NCI-H226 (cell line): ENCODE measurements around the gene BCKDHA.
"Not testable (repeated sequence)": the region's sequence is repeated elsewhere in the genome, so short reads cannot be mapped to it uniquely, and the experiment has no call there.

Source experiments
- DNase-seq: peaks from one replicate; pipeline ENCODE4 v3.0.0-alpha.2; 2015

Gene BCKDHA

DNA sequence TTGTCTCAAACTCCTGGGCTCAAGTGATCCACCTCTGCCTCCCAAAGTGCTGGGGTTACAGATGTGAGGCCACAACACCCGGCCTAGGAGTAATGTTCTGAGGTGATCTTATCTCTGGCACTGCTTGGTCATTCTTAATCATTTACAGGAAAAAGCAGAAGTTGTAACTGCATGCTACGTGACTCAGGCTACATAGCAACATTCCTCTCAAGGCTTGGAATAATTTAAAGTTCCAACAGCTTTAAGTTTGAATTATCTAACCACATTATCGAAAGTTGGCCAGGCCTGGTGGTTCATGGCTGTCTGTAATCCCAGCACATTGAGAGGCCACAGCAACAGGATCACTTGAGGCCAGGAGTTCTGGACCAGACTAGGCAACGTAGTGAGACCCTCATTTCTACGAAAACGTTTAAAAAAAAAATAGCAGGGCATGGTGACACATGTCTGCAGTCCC is 29.7 kb upstream of the BCKDHA start:
- peak; percentile 75 for DNase-seq

DNA sequence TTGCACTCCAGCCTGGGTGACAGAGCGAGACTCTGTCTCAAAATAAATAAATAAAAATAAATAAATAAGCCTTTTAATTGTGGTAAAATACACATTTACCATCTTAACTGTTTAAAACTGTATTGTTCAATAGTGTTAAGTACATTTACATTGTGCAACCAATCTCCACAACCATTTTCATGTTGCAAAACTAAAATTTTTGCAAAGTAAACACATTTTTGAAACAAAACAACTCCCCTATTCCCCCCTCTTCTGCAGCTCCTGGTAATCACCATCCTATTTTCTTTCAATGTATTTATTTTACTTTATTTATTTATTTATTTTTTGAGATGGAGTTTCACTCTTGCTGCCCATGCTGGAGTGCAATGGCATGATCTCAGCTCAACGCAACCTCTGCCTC is 27.8 kb upstream of the BCKDHA start:
- no peak for DNase-seq

DNA sequence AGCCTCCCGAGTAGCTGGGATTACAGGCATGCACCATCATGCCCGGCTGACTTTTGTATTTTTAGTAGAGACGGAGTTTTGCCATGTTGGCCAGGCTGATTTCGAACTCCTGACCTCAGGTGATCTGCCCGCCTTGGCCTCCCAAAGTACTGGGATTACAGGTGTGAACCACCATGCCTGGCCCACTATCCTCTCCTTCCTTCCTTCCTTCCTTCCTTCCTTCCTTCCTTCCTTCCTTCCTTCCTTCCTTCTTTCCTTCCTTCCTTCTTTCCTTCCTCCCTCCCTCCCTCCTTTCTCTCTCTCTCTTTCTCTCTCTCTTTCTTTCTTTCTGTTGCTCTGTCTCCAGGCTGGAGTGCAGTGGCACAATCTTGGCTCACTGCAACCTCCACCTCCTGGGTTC is 26.5 kb upstream of the BCKDHA start:
- DNase-seq, result not testable (repeated sequence)

DNA sequence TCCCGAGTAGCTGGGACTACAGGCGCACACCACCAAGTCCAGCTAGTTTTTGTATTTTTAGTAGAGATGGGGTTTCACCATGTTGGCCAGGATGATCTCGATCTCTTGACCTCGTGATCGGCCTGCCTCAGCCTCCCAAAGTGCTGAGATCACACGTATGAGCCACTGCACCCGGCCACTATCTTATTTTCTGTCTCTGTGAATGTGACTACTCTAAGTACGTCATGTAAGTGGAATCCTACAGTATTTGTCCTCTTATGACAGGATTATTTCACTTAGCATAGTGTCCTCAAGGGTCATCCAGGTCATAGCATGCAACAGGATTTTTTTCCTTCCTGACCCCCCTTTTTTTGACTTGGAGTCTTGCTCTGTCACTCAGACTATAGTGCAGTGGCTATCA is 26.1 kb upstream of the BCKDHA start:
- DNase-seq, result no peak

DNA sequence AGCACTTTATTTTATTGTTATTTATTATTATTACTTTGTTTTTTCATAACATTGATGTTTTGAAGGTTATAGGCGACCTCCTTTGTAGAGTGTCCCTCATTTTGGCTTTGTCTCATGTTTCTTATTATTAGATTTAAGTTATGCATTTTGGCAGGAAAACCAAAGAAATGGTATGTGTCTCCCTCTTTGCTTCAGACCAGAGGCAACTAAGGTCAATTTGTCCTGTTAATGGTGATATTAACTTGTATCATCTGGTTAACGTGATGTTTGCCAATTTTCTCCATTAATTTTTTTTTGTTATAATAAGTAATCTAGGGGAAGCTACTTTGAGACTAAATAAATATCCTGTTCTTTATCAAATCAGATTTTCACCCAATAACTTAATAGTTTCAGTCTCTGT is 25.1 kb upstream of the BCKDHA start:
- DNase-seq, result no peak

DNA sequence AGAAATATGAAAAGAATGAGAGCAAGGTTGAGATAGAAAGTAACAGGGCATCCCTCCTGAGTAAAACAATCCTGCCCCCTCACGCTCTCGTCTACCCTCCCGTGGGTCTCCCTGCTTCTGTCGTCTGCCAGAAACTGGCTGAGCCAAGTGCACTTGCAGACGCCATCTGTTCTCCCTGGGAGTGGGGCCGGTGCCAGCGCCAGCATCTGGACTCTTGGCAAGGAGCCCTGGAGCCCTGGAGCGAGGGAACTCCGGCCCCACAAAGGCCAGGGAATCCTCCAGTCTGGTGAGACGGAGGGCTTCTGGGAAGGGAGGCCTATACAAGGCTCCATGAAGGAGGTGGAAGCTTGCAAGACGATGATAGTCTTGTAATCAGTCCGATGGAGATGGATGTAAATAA is 23.6 kb upstream of the BCKDHA start:
- peak; percentile 24 for DNase-seq

DNA sequence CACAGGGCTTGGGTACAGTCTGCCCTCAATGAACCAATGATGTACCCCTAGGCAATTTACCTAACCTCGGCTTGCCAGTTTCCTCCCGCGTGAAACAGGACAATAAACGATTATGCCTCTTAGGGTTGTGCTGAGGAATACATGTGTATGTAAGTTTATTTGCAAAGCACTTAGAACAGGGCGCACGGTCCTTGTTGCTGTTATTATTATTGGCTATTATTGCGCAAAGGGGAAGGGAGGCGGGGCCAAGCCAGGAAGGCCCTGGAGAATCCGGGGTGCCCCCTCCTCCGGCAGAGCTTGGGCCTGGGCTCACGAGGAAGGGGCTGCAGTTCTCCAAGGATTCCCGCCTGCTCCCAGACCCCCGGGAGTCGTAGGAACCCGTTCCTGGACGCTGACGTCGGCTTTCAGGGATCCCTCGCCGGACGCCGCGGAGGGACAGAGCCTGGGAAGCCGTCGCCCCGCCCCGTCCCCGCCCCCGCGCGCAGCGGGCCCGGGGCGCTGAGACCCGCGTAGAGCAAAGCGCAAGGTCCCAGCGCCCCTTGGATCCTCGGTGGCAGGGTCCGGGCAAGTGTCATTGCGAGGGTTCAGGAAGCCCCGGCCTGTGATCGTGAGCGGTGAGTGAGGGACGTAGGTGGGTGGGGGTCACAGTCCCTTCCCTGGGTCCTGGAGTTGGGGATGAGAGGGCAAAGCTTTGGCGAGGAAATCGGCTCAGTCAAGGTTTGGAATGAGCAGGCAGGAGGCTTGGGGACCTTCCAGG is 21.2 kb upstream of the BCKDHA start, which contains the start of gene TMEM91:
TMEM91 (plus strand) TSS at position 293 of the 757 bp plus-strand sequence. CDS start 1,777 bp downstream, outside the sequence.
- DNase-seq, result no peak

DNA sequence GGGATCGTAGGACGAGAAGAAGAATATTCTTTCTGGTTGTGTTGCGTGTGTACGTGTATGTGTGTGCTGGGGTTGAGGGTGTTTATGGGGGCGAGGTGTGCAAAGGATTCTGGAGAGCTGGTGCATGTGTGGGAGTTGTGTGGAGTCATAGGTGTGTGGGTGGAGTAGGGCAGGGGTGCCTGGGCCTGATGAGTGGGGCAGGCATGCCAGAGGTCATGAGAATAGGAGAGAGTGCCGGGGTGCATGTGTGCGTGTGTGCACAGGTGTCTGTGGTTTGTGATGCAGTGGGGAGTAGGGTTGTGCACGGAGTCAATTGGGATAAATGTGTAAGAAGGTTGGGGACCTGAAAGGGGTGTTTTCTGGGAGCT is 20.6 kb upstream of the BCKDHA start:
- no peak for DNase-seq

DNA sequence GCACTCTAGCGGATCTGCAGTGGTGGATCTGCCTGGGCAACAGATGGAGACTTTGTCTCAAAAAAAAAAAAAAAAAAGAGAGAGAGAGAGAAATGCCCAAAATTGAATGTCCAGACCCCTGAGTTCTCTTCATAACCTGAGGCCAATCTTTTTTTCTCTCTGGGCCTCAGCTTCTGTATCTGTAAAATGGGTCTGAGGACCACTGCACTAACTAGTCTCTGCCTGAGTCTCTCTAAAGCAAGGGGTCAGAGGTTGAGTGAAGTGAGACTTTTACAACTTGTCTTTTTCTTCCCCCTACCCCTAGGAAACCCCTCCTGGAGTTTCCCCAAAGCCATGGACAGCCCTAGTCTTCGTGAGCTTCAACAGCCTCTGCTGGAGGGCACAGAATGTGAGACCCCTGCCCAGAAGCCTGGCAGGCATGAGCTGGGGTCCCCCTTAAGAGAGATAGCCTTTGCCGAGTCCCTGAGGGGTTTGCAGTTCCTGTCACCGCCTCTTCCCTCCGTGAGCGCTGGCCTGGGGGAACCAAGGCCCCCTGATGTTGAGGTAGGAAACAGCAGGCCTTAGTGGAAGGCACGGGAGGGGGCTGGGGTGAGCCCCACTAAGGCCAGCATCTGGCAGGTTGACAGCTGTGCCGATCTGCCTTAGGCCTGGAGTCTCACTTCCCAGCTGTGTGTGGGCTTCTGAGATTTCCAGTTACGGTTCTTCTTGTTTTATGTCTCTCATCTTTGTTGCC is 19.5 kb upstream of the BCKDHA start:
- no peak for DNase-seq

DNA sequence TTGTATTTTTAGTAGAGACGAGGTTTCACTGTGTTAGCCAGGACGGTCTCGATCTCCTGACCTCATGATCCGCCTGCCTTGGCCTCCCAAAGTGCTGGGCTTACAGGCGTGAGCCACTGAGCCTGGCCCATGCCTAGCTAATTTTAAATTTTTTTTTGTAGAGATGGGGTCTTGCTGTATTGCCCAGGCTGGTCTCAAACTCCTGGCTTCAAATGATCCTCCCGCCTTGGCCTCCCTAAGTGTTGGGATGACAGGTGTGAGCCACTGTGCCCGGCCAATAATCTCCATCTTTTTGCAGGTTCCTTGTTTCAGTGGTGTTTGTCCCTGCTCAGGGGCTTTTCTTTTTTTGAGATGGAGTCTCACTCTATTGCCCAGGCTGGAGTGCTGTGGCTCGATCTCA is 16.1 kb upstream of the BCKDHA start:
- not testable (repeated sequence) for DNase-seq

DNA sequence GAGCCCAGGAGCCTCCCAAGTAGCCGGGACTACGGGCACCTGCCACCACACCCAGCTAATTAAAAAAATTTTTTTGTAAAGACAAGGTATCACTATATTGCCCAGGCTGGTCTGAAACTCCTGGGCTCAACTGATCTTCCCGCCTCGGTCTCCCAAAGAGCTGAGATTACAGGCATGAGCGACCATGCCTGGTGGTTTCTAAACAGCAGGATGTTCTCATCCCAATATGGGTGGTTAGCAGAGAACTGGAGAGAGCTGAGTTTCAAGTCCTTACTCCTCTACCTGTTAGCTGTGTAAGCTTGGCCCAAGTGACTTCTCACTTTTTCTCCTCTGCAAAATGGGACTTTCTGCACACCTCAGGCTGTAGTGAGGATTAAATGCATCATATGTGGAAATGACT is 13.3 kb upstream of the BCKDHA start:
- no peak for DNase-seq

DNA sequence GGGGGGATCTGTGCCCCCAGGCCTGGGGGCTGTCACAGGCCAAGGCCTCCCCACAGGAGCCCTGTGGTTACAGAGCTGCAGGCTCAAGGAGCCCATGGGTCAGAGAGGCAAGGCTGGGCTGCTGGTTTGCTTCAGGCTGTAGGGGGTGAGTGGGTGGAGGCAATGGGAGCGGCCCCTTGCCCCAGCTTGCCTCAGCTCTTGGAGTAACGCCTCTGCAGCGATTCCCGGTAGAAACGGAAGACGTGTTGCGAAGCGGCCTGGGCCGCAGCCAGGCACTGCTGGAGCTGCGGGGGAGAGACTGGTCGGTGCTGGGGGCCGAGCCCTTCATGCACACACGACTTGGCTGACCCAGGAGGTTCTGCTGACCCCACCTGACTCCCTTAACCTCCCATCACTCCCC is 11.2 kb upstream of the BCKDHA start:
- no peak for DNase-seq

DNA sequence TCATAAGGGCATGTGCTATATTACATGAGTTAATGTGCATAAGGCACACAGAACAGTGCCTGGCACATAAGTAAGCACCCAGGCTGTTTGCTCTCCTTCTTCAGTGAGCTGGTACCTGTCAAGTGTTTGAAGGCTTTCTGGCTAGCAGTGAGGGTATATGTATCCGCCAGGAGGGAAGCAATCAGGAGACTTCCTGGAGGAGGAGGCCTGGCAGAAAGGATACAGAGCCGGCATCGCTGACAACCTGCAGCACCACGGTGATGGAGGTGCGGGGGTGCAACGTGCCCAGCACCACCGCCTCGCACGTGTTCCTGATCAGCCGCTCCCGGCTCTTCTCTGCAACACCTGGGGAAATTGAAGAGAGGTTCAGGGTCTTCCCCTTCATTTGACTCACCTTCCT is 6.0 kb upstream of the BCKDHA start:
- DNase-seq, result no peak

DNA sequence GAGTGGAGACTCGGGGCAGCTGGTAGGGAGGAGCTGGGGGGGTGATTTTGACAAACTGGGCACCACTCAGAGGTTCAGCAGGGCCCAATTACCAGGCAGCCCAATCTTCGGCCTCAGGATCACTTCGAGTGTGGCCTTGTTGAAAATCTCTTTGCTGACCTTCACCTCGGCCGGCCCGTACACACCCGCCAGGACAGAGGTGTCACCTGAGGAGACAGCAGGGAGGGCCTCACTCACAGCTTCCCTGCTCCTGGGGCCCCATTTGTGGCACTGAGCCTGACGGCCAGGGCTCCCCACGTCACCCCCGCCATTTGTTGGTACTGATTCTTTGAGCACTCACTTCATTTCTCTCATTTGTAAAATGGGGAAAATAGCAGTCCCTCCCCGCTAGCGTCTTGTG is 4.8 kb upstream of the BCKDHA start:
- DNase-seq, result no peak

DNA sequence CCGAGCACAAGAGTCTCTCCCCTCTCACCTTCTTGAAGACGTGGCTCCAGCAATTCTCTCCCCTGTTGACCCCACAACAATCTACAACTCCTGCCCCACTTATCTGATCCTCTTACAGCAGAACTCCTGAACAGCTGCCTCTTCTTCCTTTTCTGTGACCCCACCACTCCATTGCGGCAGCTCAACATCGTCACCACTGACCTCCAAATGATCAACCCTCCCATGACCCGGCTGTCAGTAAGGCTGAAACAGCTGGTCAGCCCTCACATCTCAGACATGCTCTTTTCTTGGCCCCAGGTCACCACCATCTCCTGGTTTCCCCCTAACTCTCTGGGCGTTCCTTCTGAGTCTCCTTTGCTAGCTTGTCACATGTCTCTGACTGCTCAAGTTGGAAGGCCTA is 2.3 kb upstream of the BCKDHA start:
- no peak for DNase-seq

DNA sequence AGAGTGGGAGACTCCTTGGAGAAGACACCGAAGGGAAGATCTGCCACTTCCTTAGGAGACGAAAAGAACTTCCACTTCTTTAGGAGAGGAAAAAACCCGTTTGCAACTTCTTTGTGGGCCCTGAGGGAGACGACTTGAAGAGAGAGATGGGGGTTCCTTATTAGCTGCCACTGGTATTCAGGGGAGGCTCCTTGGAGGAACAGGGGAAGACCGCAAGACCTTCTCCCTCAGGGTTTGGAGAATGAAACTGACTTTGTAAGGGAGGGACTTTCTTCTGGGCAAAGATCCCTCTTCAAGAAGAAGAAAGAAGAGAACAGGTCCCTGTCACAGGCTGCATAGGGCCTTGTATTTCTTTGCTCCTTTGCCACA is 416 bp downstream of the BCKDHA start:
- no peak for DNase-seq

DNA sequence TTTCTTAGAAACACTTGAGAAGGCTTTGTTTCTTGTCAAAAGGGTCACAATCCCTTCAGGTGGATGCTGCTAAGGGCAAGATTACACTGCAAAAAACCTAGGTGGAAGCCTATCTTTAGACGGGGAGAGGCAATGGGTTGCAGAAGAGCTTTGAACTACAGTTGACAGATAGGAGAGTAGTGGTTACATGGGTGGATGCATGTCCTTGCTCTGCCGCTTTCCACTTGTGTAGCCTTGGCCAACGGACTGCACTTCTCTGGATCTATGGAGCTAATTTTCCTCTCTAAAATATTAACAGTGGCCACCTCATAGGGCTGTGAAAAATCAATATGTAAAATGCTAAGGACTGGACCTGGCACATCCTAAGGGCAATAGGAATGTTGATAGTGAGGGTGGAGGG is 980 bp downstream of the BCKDHA start:
- no peak for DNase-seq

DNA sequence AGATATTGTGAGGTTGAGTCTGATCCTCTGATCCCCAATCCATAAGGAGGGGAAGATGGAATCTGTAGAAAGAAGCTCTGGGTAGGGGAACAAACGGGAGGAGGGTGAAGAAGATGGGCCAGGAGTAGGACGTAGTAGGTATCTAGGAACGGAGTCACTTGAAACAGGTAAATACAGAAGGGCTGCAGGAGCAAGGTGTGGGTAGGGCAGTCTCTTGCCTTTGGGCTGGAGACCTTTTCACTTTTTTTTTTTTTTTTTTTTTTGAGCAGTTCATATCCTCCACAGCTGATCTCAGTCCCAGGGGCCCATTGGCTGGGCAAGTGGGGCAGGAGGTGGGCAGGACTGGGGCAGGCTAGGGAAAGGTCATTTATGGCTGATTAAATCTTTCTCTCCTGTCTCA is 1.5 kb downstream of the BCKDHA start:
- no peak for DNase-seq

DNA sequence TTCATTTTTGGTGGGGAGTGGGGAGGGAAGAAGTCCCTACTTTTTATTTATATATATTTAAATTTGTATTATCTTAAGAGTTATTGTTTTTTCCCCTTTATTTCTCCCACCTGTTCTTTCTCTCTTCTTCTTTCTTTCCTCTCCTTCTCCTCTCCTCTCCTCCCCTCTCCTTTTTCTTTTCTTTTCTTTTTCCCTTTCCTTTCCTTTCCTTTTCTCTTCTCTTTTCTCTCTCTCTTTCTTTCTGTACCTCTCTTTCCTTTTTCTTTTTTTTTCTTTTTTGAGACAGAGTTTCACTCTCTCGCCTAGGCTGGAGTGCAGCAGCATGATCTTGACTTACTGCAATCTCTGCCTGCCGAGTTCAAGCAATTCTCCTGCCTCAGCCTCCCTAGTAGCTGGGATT is 1.9 kb downstream of the BCKDHA start:
- DNase-seq, result no peak

DNA sequence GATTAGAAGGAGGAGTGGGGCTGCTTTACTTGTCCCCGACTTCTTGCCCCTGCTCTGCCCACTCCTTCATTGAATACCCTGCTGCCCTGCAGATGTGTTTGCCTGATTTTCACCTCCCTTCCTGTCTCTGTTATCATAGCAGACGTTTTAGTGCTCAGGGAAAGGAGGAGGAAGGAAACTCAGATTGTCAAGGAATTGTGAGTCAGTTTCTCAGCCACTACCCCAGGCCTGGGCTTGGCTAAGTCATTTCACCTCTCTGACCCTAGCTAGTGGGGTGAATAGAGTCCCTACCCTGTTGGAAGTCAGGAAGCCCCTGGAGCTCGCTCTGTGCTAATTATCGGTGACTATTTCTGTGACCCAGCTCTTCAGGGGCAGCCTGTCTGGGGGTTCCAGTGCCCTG is 3.9 kb downstream of the BCKDHA start:
- DNase-seq, result no peak

DNA sequence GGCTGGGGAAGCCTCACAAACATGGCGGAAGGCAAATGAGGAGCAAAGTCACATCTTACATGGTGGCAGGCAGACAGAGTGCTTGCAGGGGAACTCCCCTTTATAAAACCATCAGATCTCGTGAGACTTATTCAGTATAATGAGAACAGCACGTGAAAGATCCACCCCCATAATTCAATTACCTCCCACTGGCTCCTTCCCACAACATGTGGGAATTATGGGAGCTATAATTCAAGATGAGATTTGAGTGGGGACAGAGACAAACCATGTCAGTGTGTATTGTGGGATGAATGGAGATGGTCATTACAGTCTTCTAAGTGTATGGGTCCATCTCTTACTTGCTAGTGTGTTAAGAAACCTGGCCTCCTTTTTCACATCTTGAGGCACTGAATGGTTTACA is 4.4 kb downstream of the BCKDHA start:
- DNase-seq, result no peak

DNA sequence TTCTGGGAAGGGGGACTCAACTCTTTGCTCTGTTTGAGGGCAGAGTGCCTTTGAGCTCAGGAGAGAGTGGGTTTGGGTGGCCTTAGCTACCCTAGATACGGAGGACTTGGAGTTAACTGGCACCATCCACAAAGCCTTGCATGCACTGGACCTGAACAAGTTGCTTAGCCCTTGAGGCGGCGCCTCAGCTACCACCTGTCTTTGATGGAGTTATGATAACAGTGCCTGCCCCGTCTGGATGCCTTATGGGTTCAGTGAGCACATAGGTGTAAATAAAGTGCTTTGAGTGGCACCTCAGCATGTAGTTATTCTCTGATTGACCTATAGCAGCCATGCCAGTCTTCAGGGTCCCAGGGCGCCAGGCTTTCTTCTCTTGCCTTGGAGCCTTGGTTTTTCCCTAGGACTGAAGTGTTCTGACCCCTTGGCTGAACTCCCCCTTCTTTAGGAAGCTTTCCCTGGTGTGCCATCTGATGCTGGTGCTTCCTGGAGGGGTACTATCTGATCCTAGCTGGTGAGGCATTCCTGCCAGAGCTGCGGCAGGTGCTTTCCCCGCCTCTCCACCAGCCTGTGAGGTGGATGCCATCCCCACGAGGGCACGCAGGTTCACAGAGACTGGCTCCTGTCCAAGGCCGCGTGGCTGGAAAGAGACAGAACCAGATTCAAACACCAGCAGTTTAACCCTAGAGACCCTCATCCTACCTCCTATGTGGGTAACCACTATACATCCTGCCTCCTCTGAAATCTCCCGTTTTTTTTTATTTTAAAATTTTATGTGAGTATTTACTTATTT is 5.8 kb downstream of the BCKDHA start:
- DNase-seq, result no peak

DNA sequence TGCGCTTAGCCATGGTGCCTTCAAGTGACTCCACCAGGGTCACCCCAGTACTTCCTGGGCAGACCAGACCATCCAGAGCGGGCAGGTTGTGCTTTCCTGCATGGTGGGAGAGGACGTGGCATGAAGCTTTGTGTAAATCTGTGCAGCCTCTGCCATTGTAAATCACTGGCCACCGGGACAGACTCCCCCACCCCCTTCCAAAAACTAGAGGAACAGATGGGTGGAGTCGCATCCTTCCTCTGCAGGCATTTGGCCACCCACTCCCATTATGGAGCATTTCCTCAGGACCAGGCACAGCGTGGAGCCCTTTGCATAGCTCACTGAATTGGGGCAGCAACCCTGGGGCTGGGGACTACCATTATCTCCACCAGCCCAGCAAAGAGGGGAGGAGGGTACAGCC is 8.2 kb downstream of the BCKDHA start:
- DNase-seq, result no peak

DNA sequence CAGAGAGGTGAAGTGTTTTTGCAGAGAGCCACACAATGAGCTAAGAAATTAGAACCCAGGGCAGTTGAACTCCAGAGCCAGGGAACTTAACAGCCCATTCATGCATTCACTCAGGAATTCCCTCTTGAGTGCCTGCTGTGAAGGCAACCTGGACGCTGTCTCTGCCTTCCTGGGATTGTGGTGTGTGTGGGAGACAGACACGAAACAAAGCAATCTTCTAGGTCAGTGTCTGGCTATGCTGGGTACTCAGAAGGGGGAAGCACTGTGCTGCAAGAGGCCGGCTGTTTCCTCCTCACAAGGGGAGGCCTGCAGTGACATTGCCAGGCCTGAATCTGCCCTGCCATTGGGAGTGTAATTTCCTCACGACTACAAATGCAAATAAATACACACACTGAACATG is 9.7 kb downstream of the BCKDHA start:
- no peak for DNase-seq
